Measurements from ENCODE around the gene FBXL15. TPM values are rescaled to one million over a fixed set of nuclear protein-coding genes. Genes with fewer than 3 reads are reported as not detected.

Gene FBXL15
- total and polyA plus RNA-seq, 2 of the 13 experiments (the other 11 are each of a cell fraction or from before 2014, with no cell fraction given) = 4.3 to 8.3 TPM

DNA sequence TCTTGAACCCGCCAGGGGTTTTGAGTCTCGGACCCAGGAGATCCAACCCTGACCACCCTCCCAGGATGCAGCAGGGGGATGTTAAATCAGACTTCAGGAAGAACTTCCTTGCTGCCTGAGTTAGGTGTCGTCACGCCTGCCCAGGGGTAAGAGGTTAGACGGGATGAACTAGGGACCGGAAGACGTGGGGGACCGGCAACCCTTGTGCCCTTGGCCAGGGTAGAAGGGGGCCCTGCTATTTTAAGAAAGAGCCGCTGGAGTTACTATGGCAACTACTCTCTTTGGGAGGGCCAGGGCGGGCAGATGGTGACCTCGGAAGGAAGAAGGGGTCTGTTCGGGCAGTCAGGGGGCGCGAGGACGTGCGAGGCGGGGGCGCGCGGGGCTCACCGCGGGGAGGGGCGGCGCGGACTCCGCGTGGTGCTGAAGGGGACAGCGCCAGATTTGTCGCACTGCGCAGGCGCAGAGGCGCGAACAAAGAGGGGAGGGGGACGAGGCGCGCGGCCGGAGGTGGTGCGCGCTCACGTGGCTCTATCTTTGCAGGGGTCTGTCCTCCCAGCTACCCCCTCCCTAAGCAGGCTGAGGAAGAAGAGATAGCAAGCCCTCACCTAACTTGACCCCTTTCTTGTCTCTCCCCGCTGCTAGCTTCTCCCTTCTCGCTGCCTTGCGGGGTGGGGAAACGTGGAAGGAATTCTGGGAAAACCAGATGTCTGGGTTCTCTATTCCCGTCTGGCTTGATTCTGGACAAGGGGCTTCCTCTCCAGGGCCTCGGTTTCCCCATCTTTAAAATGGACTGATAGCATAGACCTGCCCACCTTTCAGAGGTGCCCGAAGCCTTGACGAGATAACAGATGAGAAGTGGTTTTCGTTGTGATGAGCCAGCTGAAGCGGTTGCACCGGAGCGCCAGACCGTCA lies 1.1 kb upstream of the FBXL15 start (continued):
- no peak for TF ChIP-seq SMC3 (IDR thresholded peaks at IDR 0.05; ENCODE audit: low read length)
- peak; percentile 63; the same call in 1 of the 2 replicates for TF ChIP-seq IRX3 (CRISPR knock-in tag; IDR thresholded peaks at IDR 0.05; ENCODE audit: borderline replicate concordance, low read depth)
- no peak for TF ChIP-seq SNAI1 (CRISPR knock-in tag; IDR thresholded peaks at IDR 0.05; ENCODE audit: borderline replicate concordance)
- no peak for TF ChIP-seq ZNF572 (CRISPR knock-in tag; IDR thresholded peaks at IDR 0.05)
- TF ChIP-seq ESRRA (CRISPR knock-in tag; IDR thresholded peaks at IDR 0.05; ENCODE audit: low read depth) = peak; percentile 33; the same call in 1 of the 2 replicates
- TF ChIP-seq HNF4A (CRISPR knock-in tag; IDR thresholded peaks at IDR 0.05) = no peak; the same call in 1 of the 2 replicates
- TF ChIP-seq ZMYM3 (CRISPR knock-in tag; IDR thresholded peaks at IDR 0.05) = peak; percentile 57; the same call in 1 of the 2 replicates
- no peak for TF ChIP-seq MED8 (CRISPR knock-in tag; IDR thresholded peaks at IDR 0.05; ENCODE audit: insufficient replicate concordance)
- TF ChIP-seq ZNF383 (CRISPR knock-in tag; IDR thresholded peaks at IDR 0.05; ENCODE audit: borderline replicate concordance) = no peak
- TF ChIP-seq TBL1XR1 (IDR thresholded peaks at IDR 0.05; ENCODE audit: borderline replicate concordance, low read length, partially characterized antibody) = no peak
- TF ChIP-seq NFIB (CRISPR knock-in tag; IDR thresholded peaks at IDR 0.05; ENCODE audit: borderline replicate concordance) = no peak
- TF ChIP-seq GTF2F1 (IDR thresholded peaks at IDR 0.05; ENCODE audit: low read length) = no peak
- TF ChIP-seq, protein P1, sequence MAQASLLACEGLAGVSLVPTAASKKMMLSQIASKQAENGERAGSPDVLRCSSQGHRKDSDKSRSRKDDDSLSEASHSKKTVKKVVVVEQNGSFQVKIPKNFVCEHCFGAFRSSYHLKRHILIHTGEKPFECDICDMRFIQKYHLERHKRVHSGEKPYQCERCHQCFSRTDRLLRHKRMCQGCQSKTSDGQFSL (CRISPR knock-in tag; IDR thresholded peaks at IDR 0.05) = no peak
- TF ChIP-seq FOXP1 (IDR thresholded peaks at IDR 0.05) = no peak
- TF ChIP-seq FOXP1 (CRISPR knock-in tag; IDR thresholded peaks at IDR 0.05) = no peak
- 0 out of 2 replicates have a peak, but pooled peaks have one; percentile 60 for TF ChIP-seq ZNF142 (CRISPR knock-in tag; IDR thresholded peaks at IDR 0.05)
- TF ChIP-seq NCOA2 (CRISPR knock-in tag; IDR thresholded peaks at IDR 0.05) = no peak
- TF ChIP-seq, protein P2, sequence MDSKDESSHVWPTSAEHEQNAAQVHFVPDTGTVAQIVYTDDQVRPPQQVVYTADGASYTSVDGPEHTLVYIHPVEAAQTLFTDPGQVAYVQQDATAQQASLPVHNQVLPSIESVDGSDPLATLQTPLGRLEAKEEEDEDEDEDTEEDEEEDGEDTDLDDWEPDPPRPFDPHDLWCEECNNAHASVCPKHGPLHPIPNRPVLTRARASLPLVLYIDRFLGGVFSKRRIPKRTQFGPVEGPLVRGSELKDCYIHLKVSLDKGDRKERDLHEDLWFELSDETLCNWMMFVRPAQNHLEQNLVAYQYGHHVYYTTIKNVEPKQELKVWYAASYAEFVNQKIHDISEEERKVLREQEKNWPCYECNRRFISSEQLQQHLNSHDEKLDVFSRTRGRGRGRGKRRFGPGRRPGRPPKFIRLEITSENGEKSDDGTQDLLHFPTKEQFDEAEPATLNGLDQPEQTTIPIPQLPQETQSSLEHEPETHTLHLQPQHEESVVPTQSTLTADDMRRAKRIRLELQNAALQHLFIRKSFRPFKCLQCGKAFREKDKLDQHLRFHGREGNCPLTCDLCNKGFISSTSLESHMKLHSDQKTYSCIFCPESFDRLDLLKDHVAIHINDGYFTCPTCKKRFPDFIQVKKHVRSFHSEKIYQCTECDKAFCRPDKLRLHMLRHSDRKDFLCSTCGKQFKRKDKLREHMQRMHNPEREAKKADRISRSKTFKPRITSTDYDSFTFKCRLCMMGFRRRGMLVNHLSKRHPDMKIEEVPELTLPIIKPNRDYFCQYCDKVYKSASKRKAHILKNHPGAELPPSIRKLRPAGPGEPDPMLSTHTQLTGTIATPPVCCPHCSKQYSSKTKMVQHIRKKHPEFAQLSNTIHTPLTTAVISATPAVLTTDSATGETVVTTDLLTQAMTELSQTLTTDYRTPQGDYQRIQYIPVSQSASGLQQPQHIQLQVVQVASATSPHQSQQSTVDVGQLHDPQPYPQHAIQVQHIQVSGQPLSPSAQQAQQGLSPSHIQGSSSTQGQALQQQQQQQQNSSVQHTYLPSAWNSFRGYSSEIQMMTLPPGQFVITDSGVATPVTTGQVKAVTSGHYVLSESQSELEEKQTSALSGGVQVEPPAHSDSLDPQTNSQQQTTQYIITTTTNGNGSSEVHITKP (CRISPR knock-in tag; IDR thresholded peaks at IDR 0.05; ENCODE audit: low read depth) = no peak

Data from HepG2 (cell line).